Muscle of arm (tissue), 12 donors: ENCODE data around the gene CEP104. TPM values are rescaled to one million over a fixed set of nuclear protein-coding genes. Genes with fewer than 3 reads are reported as not detected.
"Not testable (repeated sequence)": the region's sequence is repeated elsewhere in the genome, so short reads cannot be mapped to it uniquely, and the experiment has no call there.

Source experiments
- DNase-seq: peaks from one replicate; pipeline ENCODE4 v3.0.0-alpha.2; 2013
- polyA plus RNA-seq, 12 donors: library from polyadenylated mRNA; unstranded; fragments of 120-200 nt; gene quantifications; one replicate each; pipeline ENCODE4 v1.2.1, GENCODE V29; 2013; ENCODE audit not compliant: insufficient read length in 12 of 12

The CEP104 gene
- polyA plus RNA-seq, 12 donors: 17.4 to 108 (median 23.1) TPM

GRCh38 chr1:3800795-3801194, 56.2 kb downstream of the CEP104 start:
- DNase-seq: not testable (repeated sequence)

GRCh38 chr1:3799976-3800685, 56.9 kb downstream of the CEP104 start:
- no peak for DNase-seq

DNA sequence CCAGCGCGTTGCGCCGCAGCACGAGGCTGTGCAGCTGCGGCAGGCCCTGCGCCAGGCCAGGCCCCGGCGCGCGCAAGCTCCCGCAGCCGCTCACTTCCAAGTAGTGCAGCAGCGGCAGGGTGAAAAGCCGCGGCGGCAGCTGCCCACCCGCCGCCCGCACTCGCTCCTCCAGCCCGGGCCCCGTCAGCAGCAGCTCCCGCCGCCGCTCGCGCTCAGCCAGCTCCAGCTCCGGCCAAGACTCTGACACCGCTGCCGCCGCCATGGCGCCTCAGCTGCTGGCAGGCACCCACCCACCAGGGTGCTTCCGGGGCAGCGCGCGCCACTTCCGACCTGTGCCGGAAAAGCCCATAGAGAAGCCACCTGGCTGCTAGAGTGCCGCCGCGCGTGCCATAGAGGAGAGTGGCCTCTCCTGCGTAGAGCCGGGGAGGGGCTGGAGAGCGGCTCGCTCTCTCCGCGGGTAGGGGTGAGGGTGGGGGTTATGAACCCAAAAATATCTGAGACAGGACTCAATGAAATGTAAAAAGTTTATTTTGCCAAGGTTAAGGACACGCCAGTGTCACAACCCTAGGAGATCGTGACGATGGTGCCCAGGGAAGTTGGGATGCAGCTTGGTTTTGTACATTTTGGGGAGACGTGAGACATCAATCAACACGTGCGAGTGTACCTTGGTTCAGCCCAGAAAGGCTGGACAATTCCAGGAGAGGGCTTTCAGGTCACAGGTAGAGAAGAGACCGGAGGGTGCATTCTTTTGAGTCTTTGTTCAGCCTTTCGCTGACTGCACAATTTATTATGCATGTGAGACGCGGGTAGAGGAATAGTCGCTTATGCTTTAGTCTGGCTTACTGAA, 60.6 kb downstream of the CEP104 start, which contains the start of gene LRRC47:
Gene LRRC47, minus strand, starts transcription at position 284 of the 847 bp plus-strand sequence. Its CDS starts 22 bp downstream, at position 262.
- DNase-seq: peak; percentile 92

DNA sequence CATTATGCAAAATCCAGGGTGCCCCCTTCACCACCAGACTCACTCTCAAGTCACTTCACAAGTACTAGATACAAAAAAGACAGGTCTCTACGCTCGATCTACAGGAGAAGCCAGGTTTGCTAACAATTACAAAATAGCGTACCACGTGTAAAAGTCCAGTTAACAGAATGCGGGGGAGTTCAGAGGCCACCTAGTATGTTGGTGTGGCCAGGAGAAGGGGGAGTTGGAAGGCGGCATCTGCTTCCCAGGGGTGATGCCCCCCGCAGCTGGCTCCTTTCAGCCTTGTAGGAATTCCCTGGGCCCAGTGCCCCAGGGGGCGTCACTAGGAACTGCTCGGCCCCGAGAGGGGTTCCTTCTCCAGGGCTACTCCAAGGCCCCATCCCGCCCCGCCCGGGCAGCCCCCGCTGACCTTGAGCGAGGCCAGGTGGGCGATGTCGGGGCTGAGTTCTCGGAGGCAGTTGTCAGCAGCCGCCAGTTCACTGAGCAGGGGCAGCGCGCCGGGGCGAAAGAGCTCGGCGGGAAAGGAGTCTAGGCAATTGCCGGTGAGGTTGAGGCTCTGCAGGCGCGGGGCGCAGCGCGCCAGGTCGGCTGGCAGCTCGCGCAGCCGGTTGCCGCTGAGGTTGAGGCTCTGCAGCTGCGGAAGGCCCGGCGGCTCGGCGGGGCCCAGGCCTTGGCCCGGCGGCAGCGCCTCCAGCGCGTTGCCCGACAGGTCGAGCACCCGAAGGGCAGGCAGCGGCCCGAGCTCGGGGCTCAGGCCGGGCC, 61.4 kb downstream of the CEP104 start:
- no peak for DNase-seq

DNA sequence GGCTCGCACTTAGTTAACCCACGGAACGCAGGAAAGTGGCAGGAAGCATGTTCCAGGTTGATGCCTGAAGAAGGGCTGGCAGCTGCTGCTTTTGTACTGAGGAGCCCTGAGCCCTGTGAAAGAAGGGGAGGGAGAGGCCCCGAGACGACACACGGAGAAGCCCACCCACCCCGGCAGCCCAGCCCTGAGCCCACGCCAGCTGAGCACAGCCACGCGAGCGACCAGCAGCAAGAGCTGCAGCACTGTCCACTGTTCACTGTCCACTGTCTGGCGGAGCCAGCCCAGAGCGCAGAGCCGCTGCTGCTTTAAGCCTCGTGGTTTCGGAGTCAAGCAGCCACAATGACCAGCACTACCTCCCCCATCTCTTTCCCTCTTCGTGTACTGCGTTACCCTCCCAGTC, 66.1 kb downstream of the CEP104 start:
- DNase-seq: no peak

DNA sequence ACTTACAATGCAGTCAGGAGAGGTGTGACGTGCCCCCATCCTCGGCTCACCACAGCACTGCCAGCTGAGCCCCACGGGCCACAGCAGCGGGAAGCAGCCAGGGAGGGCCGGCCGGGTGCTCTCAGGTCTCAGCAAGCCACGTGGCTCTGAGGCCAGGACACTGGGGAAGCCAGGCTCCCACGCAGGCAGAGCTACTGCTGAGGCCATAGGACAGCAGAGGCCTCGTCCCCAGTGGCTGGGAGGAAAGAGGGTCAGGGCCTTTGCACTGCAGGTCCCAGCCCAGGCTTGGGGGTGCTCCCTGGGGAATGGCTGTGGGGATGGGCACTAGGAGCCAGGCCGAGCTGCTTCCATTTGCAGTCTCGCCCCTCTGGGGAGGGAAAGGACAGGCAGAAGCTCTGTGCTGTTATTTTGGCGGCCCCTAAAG, 66.5 kb downstream of the CEP104 start:
- DNase-seq: no peak

DNA sequence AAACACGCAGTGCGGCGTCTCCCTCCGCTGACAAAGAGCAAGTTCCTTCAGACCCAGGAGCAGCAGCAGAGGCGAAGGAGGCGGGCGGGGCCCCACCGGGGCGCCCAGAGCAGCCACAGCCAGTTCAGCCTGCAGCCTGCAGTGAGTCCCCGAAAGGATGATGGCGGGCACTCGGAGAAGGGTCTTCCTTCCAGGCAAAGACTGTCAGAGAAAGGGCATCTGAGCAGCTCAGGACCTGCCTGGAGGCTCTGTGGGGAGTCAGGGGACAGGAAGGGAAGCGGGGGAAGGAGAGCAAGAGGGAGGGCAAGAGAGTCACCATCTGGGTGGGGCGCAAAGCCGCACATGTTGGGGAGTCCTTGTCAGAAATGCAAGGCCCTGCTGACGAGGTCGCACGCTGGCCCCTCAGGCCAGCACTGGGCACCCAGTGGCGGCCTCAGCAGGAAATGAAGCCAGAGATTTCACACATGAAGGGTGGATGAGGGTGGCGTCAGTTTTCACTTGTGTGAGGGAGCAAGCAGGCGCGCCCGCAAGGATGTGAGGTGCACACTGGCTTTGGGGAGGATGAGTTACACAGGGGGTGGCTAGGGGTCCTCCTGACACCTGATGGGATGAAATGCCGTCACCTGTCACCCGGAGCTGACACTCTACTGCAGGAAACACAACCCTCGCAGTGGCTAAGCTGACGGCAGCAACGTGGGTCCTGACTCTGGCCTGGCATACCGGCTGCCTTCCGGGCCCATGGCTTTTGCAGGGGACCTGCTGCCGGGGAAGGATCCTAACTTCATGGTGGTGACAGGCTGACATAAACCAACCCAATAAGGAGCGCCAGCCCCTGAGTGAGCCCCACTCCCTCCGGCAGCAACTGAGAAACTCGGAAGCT, 67.3 kb downstream of the CEP104 start:
- no peak for DNase-seq

DNA sequence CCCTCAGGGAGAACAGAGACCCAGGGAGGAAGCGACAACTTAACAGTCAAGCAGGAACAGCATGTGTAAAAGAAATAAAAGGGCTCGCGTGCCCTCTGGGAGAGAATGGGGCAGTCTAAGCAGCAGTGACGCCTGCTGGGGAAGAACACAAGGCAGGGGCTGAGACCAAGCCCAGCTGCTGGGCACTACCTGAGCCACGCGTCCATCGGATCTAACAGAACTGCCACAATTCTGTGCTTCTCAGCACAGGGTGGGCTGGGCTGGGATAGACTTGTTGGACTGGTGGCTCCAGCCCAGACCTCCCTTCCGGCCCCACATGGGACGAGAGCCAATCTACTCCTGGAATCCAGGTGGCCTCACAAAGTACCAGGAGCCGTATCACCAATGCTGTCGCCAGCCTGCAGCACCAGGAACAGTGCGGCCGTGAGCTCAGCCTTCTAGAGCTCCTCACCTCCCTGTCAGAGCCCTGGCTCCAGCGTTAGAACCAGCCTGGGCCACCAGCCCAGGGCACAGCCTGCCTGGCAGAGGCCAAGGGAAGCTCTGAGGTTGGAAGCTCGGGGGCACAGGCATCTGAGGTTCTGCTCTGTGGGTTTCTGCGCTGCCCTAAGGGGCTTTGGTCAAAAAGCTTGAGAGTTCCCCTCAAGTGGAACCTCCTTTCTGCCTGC, 68.1 kb downstream of the CEP104 start:
- DNase-seq: no peak

- no peak for DNase-seq
These were observed 69.0 kb downstream of the CEP104 start for GRCh38 chr1:3787745-3788605.

GRCh38 chr1:3787349-3787715, 69.7 kb downstream of the CEP104 start:
- no peak for DNase-seq

DNA sequence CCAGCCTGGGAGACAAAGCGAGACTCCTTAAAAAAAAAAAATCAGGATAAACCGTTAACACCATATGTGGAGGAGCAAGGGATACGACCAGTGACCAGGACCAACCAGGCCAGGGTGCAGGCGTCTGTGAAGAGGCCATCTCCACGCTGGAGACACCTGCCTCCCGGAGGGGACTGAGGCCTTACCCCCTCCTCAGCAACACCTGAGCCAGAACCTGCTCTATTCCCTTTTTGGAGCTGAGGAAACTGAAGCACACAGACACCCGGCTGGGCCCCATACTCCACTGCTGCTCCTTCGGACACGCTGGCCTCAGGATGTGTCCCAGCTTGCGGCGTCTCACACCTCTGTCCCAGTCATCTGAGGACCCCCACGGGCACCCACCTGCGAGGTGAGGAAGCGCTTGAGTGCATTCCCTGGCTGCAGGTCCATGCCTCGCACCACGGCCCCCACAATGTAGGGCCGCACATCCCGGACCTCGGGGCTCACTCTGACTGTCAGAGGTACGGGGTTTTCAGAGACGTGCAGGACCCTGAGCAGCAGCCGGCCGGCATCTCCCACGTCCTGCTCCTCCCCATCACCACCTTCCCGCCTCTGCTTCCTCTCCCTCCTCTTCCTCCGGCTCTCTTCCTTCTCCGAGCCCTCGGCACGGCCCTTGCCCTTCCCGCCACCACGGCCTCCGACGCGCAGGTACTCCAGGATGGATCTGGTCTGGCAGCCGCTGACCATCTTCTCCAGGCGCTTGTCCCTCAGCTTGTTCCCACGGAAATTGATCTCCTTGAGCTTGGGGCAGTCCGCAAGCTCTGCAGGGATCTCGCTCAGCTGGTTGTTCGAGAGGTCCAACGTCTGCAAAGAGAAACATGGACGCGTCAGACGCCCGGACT, 70.3 kb downstream of the CEP104 start:
- DNase-seq: no peak

DNA sequence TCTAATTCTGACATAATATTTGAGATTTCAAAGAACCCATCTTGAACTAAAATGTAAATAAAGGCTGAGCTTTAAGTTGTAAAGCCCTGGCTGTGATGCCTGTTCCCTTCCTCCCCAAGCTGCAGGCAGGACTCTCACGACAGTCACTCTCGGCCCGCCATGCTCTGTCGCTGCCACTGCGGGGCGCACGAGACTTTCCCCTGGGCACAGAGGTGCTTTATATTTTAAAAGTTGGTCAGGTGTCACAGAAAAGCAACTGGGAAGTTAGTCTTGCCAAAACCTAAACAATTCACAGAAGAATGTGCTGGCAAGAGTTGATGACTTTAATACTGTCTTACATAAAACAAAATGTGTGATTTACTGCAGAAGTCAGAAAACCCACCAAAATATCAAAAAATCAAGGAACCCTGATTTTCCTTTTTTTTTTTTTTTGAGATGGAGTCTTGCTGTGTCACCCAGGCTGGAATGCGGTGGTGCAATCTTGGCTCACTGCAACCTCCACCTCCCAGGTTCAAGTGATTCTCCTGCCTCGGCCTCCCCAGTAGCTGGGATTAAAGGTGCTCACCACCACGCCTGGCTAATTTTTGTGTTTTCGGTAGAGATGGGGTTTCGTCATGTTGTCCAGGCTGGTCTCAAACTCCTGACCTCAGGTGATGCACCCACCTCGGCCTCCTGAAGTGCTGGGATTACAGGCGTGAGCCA, 71.4 kb downstream of the CEP104 start:
- no peak for DNase-seq

GRCh38 chr1:3785045-3785444, 72.0 kb downstream of the CEP104 start:
- no peak for DNase-seq

- DNase-seq: no peak
These were observed 73.1 kb downstream of the CEP104 start for GRCh38 chr1:3783651-3784474.

GRCh38 chr1:3780901-3781300, 76.1 kb downstream of the CEP104 start:
- no peak for DNase-seq

- DNase-seq: no peak
These were observed 77.0 kb downstream of the CEP104 start for GRCh38 chr1:3779912-3780416.
